AG09309 (cell line): ENCODE data around the gene ZSWIM6.

Source experiments
- DNase-seq: peaks from one replicate; pipeline ENCODE4 v3.0.0-alpha.2; 2010; ENCODE audit warnings: low read depth
- H3K4me3 ChIP-seq: 2 replicates; pipeline ENCODE4 v1.5.1; 2011; ENCODE audit warnings: mild to moderate bottlenecking, low read depth, low read length, moderate library complexity; ENCODE audit not compliant: control insufficient read depth
- CTCF ChIP-seq: IDR thresholded peaks from 2 replicates; pipeline ENCODE4 v1.5.1; 2011; ENCODE audit warnings: mild to moderate bottlenecking, low read depth, low read length, inconsistent platforms; ENCODE audit not compliant: insufficient read depth, control insufficient read depth; ENCODE audit errors: missing control alignments

Gene ZSWIM6

GRCh38 chr5:61455179-61456006 lies 123.3 kb downstream of the ZSWIM6 start:
- no peak for DNase-seq
- no peak for TF ChIP-seq CTCF
- H3K4me3 ChIP-seq, result no peak overlapping the region

GRCh38 chr5:61460471-61460870 lies 128.4 kb downstream of the ZSWIM6 start:
- H3K4me3 ChIP-seq, result no peak overlapping the region
- no peak for DNase-seq
- TF ChIP-seq CTCF, result no peak

- DNase-seq, result no peak
- TF ChIP-seq CTCF, result no peak
- H3K4me3 ChIP-seq, result no peak overlapping the region
Observed at GRCh38 chr5:61461417-61461816, 129.4 kb downstream of the ZSWIM6 start.

GRCh38 chr5:61461926-61462325 lies 129.9 kb downstream of the ZSWIM6 start:
- no peak for DNase-seq
- H3K4me3 ChIP-seq, result no peak overlapping the region
- no peak for TF ChIP-seq CTCF

GRCh38 chr5:61463596-61463995 lies 131.5 kb downstream of the ZSWIM6 start:
- H3K4me3 ChIP-seq, result no peak overlapping the region
- no peak for TF ChIP-seq CTCF
- DNase-seq, result no peak

GRCh38 chr5:61464512-61464911 lies 132.5 kb downstream of the ZSWIM6 start:
- H3K4me3 ChIP-seq, result no peak overlapping the region
- no peak for TF ChIP-seq CTCF
- DNase-seq, result no peak

- H3K4me3 ChIP-seq, result no peak overlapping the region
- DNase-seq, result no peak
- TF ChIP-seq CTCF, result no peak
Observed at GRCh38 chr5:61465066-61465465, 133.0 kb downstream of the ZSWIM6 start.
